Measurements from ENCODE around the gene CNTNAP3.
"Not testable (repeated sequence)": the region's sequence is repeated elsewhere in the genome, so short reads cannot be mapped to it uniquely, and the experiment has no call there.

Gene CNTNAP3

DNA sequence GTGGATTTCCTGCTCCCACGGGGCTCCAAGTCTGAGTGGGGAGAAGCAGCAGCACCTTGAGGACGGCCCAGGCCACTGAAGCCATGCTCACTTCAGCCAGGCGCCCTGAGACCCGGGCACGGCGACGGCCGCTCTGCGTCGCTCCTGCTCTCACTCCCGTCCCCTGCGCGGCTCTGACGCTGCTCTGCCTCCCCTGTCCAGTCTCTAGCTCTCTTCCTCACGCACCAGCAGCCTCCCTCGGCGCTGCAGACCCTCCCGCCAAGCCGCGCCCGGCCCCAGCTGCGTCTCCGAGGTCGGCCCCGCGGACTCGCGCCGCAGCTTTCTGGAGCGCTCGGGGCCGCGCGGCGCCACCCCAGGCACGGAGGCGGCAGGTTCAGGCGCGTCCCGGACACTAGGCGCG, at the start of gene CNTNAP3:
TSS of gene CNTNAP3 (minus strand) at position 188 of the 400 bp plus-strand sequence. CDS start at position 85, 103 bp downstream.
- not testable (repeated sequence) for H3K4me1 ChIP-seq (ENCODE audit: control insufficient read depth, insufficient read depth, low read length, unreplicated experiment); H3K27me3 ChIP-seq (ENCODE audit: insufficient read depth, low read length); H2AFZ ChIP-seq (ENCODE audit: low read length, unreplicated experiment); H3K79me2 ChIP-seq (ENCODE audit: control insufficient read depth, insufficient read depth, low read length, unreplicated experiment); H3K36me3 ChIP-seq (ENCODE audit: insufficient read depth, low read length); H3K27ac ChIP-seq (ENCODE audit: low read depth, low read length); H3K4me3 ChIP-seq (ENCODE audit: low read depth, low read length)

DNA sequence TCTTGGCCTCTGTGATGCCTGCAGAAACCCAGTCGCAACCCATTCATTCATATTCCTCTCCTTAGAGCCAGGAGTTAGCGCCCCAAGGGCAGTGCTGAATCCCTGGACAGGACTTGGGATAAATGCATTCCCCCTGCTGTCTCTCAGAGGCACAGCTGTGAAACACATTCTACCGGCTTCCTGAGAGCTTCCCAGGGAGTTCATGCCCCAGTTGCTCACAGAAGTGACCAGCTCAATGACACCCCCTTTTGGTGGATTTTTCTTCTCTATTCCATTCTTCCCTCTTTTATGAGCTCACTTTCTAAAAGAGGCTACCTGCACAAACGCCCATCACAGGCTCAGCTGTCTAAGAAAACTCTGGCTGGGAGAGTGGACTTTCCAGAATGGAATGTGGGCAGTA, 8.0 kb downstream of the CNTNAP3 start:
- not testable (repeated sequence) for H3K36me3 ChIP-seq (ENCODE audit: insufficient read depth, low read length); H3K4me3 ChIP-seq (ENCODE audit: low read depth, low read length); H3K27ac ChIP-seq (ENCODE audit: low read depth, low read length); H3K79me2 ChIP-seq (ENCODE audit: control insufficient read depth, insufficient read depth, low read length, unreplicated experiment); H3K4me1 ChIP-seq (ENCODE audit: control insufficient read depth, insufficient read depth, low read length, unreplicated experiment); H2AFZ ChIP-seq (ENCODE audit: low read length, unreplicated experiment); H3K27me3 ChIP-seq (ENCODE audit: insufficient read depth, low read length)

GRCh38 chr9:39242513-39242912, 45.5 kb downstream of the CNTNAP3 start:
- not testable (repeated sequence) for H3K4me1 ChIP-seq (ENCODE audit: control insufficient read depth, insufficient read depth, low read length, unreplicated experiment); H3K27me3 ChIP-seq (ENCODE audit: insufficient read depth, low read length); H2AFZ ChIP-seq (ENCODE audit: low read length, unreplicated experiment); H3K36me3 ChIP-seq (ENCODE audit: insufficient read depth, low read length); H3K4me3 ChIP-seq (ENCODE audit: low read depth, low read length); H3K27ac ChIP-seq (ENCODE audit: low read depth, low read length); H3K79me2 ChIP-seq (ENCODE audit: control insufficient read depth, insufficient read depth, low read length, unreplicated experiment)

DNA sequence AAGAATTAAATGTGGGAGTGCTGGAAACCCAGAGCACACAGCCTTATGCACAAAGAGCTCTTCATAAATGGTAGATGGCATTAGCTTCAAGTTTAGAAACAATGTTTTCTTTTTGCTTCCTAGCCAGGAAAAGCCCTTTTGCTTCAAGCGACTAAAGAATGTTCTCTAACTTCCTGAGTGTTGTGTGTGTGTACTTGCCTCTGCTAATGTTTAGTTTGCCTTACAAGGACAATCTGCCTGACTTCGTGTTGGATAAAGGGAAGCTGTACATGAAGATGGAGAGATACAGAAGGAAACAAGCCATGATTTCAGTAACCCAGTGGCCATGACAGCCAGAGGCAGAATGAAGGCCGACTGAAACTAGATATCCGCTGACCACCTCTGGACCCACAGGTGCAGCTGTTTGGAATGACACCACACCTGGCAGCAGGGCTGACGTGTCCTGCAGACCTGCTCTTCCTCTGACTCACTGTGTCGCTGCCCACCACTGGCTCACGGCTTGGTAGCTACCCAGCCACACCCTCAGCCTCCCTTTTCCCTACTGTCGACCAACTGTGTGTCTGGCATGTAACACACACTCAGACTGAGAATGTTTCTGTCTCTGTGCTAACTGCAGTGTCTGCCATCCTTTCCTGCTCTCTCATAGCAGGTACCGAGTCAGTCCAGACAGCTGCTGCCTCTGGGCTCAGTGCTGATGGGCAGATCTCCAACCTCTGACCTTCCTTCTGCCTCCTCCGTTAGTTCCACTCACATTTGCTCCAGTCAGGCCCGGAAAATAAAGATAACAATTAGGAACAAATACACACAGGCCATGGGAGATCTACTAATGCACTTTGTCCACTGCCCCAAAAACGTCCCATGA, 55.6 kb downstream of the CNTNAP3 start:
- not testable (repeated sequence) for H3K4me1 ChIP-seq (ENCODE audit: control insufficient read depth, insufficient read depth, low read length, unreplicated experiment); H3K27me3 ChIP-seq (ENCODE audit: insufficient read depth, low read length)

GRCh38 chr9:39215976-39216375, 72.0 kb downstream of the CNTNAP3 start:
- not testable (repeated sequence) for H3K4me1 ChIP-seq (ENCODE audit: control insufficient read depth, insufficient read depth, low read length, unreplicated experiment); H3K4me3 ChIP-seq (ENCODE audit: low read depth, low read length); H3K27me3 ChIP-seq (ENCODE audit: insufficient read depth, low read length); H3K36me3 ChIP-seq (ENCODE audit: insufficient read depth, low read length); H2AFZ ChIP-seq (ENCODE audit: low read length, unreplicated experiment); H3K27ac ChIP-seq (ENCODE audit: low read depth, low read length); H3K79me2 ChIP-seq (ENCODE audit: control insufficient read depth, insufficient read depth, low read length, unreplicated experiment)

More for the DNA sequence above, 55.6 kb downstream of the CNTNAP3 start:
- not testable (repeated sequence) for H3K79me2 ChIP-seq (ENCODE audit: control insufficient read depth, insufficient read depth, low read length, unreplicated experiment); H2AFZ ChIP-seq (ENCODE audit: low read length, unreplicated experiment); H3K36me3 ChIP-seq (ENCODE audit: insufficient read depth, low read length); H3K4me3 ChIP-seq (ENCODE audit: low read depth, low read length); H3K27ac ChIP-seq (ENCODE audit: low read depth, low read length)

GRCh38 chr9:39209773-39210172, 78.2 kb downstream of the CNTNAP3 start:
- not testable (repeated sequence) for H3K4me1 ChIP-seq (ENCODE audit: control insufficient read depth, insufficient read depth, low read length, unreplicated experiment); H3K36me3 ChIP-seq (ENCODE audit: insufficient read depth, low read length); H3K79me2 ChIP-seq (ENCODE audit: control insufficient read depth, insufficient read depth, low read length, unreplicated experiment); H3K4me3 ChIP-seq (ENCODE audit: low read depth, low read length); H2AFZ ChIP-seq (ENCODE audit: low read length, unreplicated experiment); H3K27me3 ChIP-seq (ENCODE audit: insufficient read depth, low read length); H3K27ac ChIP-seq (ENCODE audit: low read depth, low read length)

- not testable (repeated sequence) for H2AFZ ChIP-seq (ENCODE audit: low read length, unreplicated experiment); H3K27me3 ChIP-seq (ENCODE audit: insufficient read depth, low read length); H3K4me3 ChIP-seq (ENCODE audit: low read depth, low read length); H3K36me3 ChIP-seq (ENCODE audit: insufficient read depth, low read length); H3K79me2 ChIP-seq (ENCODE audit: control insufficient read depth, insufficient read depth, low read length, unreplicated experiment); H3K27ac ChIP-seq (ENCODE audit: low read depth, low read length); H3K4me1 ChIP-seq (ENCODE audit: control insufficient read depth, insufficient read depth, low read length, unreplicated experiment)
Observed at GRCh38 chr9:39206643-39207042, 81.3 kb downstream of the CNTNAP3 start.

- H3K27me3 ChIP-seq (ENCODE audit: insufficient read depth, low read length); H3K36me3 ChIP-seq (ENCODE audit: insufficient read depth, low read length); H3K27ac ChIP-seq (ENCODE audit: low read depth, low read length); H3K4me3 ChIP-seq (ENCODE audit: low read depth, low read length); H3K4me1 ChIP-seq (ENCODE audit: control insufficient read depth, insufficient read depth, low read length, unreplicated experiment); H2AFZ ChIP-seq (ENCODE audit: low read length, unreplicated experiment); H3K79me2 ChIP-seq (ENCODE audit: control insufficient read depth, insufficient read depth, low read length, unreplicated experiment): not testable (repeated sequence)
Observed at GRCh38 chr9:39205842-39206241, 82.1 kb downstream of the CNTNAP3 start.

DNA sequence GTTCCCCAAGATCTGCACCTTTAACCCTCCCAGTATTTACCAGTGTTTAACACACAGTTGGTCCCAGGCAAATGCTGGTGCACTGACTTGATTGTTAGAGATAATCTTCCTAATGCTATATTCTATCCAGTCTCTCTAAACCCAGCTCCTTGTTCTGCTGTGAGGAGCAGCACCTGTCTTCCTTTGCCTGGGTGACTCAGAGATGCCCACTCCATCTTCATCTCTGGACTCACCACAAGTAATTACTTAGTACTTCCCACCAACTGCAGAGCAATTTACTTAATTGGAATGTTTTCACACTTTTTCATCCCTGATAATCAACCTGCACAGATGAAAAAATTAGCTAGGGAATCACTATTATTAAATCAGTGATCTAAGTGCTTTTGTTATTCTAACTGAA, 87.6 kb downstream of the CNTNAP3 start:
- H3K27me3 ChIP-seq (ENCODE audit: insufficient read depth, low read length); H3K4me3 ChIP-seq (ENCODE audit: low read depth, low read length); H3K79me2 ChIP-seq (ENCODE audit: control insufficient read depth, insufficient read depth, low read length, unreplicated experiment); H2AFZ ChIP-seq (ENCODE audit: low read length, unreplicated experiment); H3K4me1 ChIP-seq (ENCODE audit: control insufficient read depth, insufficient read depth, low read length, unreplicated experiment); H3K27ac ChIP-seq (ENCODE audit: low read depth, low read length); H3K36me3 ChIP-seq (ENCODE audit: insufficient read depth, low read length): not testable (repeated sequence)

DNA sequence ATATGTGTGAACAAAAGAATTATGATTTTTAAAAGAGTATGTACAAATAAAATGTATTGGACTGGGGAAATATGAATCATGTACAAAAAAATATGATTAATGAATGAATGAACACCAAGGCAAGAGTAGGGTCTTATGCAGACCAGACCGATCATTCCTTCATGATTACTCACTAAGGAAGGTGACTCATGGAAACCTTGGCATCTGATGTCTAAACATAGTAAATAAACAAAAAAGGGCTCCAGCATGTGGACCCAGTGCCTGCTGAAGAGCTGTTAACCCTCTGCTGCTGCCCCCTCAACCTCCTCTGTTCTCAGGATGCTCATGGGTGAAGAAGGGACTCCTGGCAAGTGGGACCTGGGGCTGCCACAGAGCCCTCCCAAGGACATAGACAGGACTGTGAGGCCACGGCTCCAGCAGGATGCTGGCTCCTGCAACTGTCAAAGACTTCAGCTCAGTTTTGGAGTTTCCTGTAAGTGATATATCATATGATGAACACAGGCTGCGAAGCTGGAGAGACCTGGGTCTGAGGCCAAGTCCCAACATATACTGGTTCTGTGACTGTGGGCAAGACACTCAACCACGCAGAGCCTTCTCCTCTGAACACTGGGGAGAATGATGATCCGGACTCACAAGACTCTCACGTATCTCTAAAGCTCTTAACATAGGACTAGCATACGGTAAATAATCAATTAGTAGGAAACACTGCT, 89.8 kb downstream of the CNTNAP3 start:
- H3K4me3 ChIP-seq (ENCODE audit: low read depth, low read length); H3K27ac ChIP-seq (ENCODE audit: low read depth, low read length); H3K36me3 ChIP-seq (ENCODE audit: insufficient read depth, low read length); H3K4me1 ChIP-seq (ENCODE audit: control insufficient read depth, insufficient read depth, low read length, unreplicated experiment); H3K79me2 ChIP-seq (ENCODE audit: control insufficient read depth, insufficient read depth, low read length, unreplicated experiment); H2AFZ ChIP-seq (ENCODE audit: low read length, unreplicated experiment); H3K27me3 ChIP-seq (ENCODE audit: insufficient read depth, low read length): not testable (repeated sequence)

DNA sequence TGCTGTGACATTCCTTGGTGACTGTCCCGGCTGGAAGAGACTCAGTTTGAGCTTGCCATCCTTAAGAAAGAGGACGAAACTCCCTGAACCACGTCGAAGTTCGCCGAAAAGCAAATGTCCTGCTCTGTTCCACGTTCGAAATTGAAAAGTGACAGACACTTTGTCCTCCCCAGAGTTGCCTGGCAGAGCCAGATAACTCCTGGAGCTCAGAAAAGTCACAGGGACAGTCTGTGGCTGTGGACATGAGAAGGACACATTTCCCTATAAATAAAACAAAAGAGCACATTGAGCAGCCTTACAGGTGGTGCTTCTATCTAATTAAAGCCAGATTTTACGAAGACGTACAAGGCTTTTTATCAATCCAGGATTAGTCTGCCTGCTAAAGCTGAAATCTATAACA, 116.6 kb downstream of the CNTNAP3 start:
- not testable (repeated sequence) for H3K4me3 ChIP-seq (ENCODE audit: low read depth, low read length); H3K36me3 ChIP-seq (ENCODE audit: insufficient read depth, low read length); H3K79me2 ChIP-seq (ENCODE audit: control insufficient read depth, insufficient read depth, low read length, unreplicated experiment); H3K27ac ChIP-seq (ENCODE audit: low read depth, low read length); H2AFZ ChIP-seq (ENCODE audit: low read length, unreplicated experiment); H3K4me1 ChIP-seq (ENCODE audit: control insufficient read depth, insufficient read depth, low read length, unreplicated experiment); H3K27me3 ChIP-seq (ENCODE audit: insufficient read depth, low read length)

Measured in ACC112 (cell line).